Astrocyte (in vitro differentiated cells and primary cell): ENCODE results near the gene INPP5A.

Experiments used
- EZH2 ChIP-seq: IDR thresholded peaks from 2 replicates; pipeline ENCODE4 v1.6.1; 2012; ENCODE audit warnings: mild to moderate bottlenecking, low read length, inconsistent platforms; ENCODE audit not compliant: insufficient read depth
- TF ChIP-seq, protein P1 (sequence below): IDR thresholded peaks from 2 replicates; pipeline ENCODE4 v1.5.1; 2011; ENCODE audit warnings: low read depth, mild to moderate bottlenecking, inconsistent platforms, low read length, moderate library complexity; ENCODE audit not compliant: insufficient read depth

- TF ChIP-seq, protein P1, sequence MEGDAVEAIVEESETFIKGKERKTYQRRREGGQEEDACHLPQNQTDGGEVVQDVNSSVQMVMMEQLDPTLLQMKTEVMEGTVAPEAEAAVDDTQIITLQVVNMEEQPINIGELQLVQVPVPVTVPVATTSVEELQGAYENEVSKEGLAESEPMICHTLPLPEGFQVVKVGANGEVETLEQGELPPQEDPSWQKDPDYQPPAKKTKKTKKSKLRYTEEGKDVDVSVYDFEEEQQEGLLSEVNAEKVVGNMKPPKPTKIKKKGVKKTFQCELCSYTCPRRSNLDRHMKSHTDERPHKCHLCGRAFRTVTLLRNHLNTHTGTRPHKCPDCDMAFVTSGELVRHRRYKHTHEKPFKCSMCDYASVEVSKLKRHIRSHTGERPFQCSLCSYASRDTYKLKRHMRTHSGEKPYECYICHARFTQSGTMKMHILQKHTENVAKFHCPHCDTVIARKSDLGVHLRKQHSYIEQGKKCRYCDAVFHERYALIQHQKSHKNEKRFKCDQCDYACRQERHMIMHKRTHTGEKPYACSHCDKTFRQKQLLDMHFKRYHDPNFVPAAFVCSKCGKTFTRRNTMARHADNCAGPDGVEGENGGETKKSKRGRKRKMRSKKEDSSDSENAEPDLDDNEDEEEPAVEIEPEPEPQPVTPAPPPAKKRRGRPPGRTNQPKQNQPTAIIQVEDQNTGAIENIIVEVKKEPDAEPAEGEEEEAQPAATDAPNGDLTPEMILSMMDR = no peak
- TF ChIP-seq EZH2 = no peak
Observed at GRCh38 chr10:132708441-132708840, 170.9 kb downstream of the INPP5A start.
